Small intestine (tissue), 7 donors: ENCODE data around the gene DCUN1D1. TPM values are rescaled to one million over a fixed set of nuclear protein-coding genes. Genes with fewer than 3 reads are reported as not detected.
A peak's percentile ranks its signal among the peaks of the same experiment; 100 is the strongest.

Experiments used
- DNase-seq, 2 donors: peaks; one replicate each; pipeline versions ENCODE4 v3.0.0 to v3.0.0-alpha.2; 2013
- FAIRE-seq: peaks from 2 replicates; lab custom pipeline; 2012; peaks lifted over from hg19 to GRCh38; lab: Jason Lieb, UNC
- H3K27ac ChIP-seq, 3 donors: one replicate each; pipeline ENCODE4 v1.5.1; 2013; ENCODE audit warnings: low read length in 2 of 3, mild to moderate bottlenecking in 2 of 3, control low read depth in 1 of 3, inconsistent platforms in 1 of 3, low read depth in 1 of 3, moderate library complexity in 1 of 3
- H3K27me3 ChIP-seq, 3 donors: one replicate each; pipeline ENCODE4 v1.6.1; 2013; ENCODE audit warnings: low read length in 3 of 3, inconsistent platforms in 1 of 3; ENCODE audit not compliant: control insufficient read depth in 3 of 3, insufficient read depth in 3 of 3
- H3K36me3 ChIP-seq, 3 donors: one replicate each; pipeline ENCODE4 v1.6.1; 2013; ENCODE audit warnings: low read length in 3 of 3, inconsistent platforms in 1 of 3, low read depth in 1 of 3, mild to moderate bottlenecking in 1 of 3, moderate library complexity in 1 of 3; ENCODE audit not compliant: control insufficient read depth in 3 of 3, insufficient read depth in 2 of 3
- H3K4me1 ChIP-seq, 3 donors: one replicate each; pipeline ENCODE4 v1.6.1; 2013; ENCODE audit warnings: low read length in 2 of 3, inconsistent platforms in 1 of 3, low read depth in 1 of 3, mild to moderate bottlenecking in 1 of 3, moderate library complexity in 1 of 3; ENCODE audit not compliant: control insufficient read depth in 3 of 3, insufficient read depth in 2 of 3
- H3K4me3 ChIP-seq, 3 donors: one replicate each; pipeline ENCODE4 v1.5.1; 2013; ENCODE audit warnings: low read length in 3 of 3, control low read depth in 1 of 3, inconsistent platforms in 1 of 3, low read depth in 1 of 3, mild to moderate bottlenecking in 1 of 3, moderate library complexity in 1 of 3
- H3K9me3 ChIP-seq, 2 donors: one replicate each; pipeline ENCODE4 v1.6.1; 2013; ENCODE audit warnings: low read depth in 1 of 2, low read length in 1 of 2; ENCODE audit not compliant: control insufficient read depth in 2 of 2, insufficient read depth in 1 of 2
- WGBS, 3 donors: extraction: QIAGEN DNeasy Blood & Tissue Kit; methylation state at CpG; one replicate each; pipeline ENCODE4 v1.1.7; 2013; 5-methylcytosine and 5-hydroxymethylcytosine counted together
- polyA plus RNA-seq, 4 donors: library from polyadenylated mRNA; stranded (reverse) in 3 of 4; unstranded in 1 of 4; fragments of 200-250 nt in 3 of 4; fragments of 120-200 nt in 1 of 4; gene quantifications; one replicate each; pipeline versions ENCODE4 v1.2.1 to v1.2.3, GENCODE V29; 2013
- donor health status: healthy with polysubstance abuse.
- donor health status: control.
- donor health status: control.
- donor health status: Bipolar disorder and iron deficiency.
- donor health status: healthy.

DCUN1D1 gene
- polyA plus RNA-seq, 4 donors, result 9.2 to 40.0 (median 11.7) TPM

GRCh38 chr3:182940266-182940808, 40.0 kb downstream of the DCUN1D1 start:
- H3K27me3 ChIP-seq, result no peaks in the 10 kb centered on the region
- no peak for DNase-seq
- no peaks in the 10 kb centered on the region for H3K4me1 ChIP-seq
- WGBS, 3 donors, result 87 to 89% (median 88%) methylated on average over 4 of the region's 4 CpGs
- H3K9me3 ChIP-seq, result no peaks in the 10 kb centered on the region
- no peak overlapping the region for H3K27ac ChIP-seq
- H3K36me3 ChIP-seq, result peaks cover 0 to 6% (median under 1%) of the 10 kb centered on the region in 3 donors
- H3K4me3 ChIP-seq, result no peak overlapping the region
- FAIRE-seq, result no peak

- no peak for FAIRE-seq
- no peaks in the 10 kb centered on the region for H3K4me1 ChIP-seq
These were observed 42.9 kb downstream of the DCUN1D1 start for GRCh38 chr3:182937293-182938051.

GRCh38 chr3:182936918-182937285, 43.4 kb downstream of the DCUN1D1 start:
- Histone ChIP-seq H3K36me3 (peaks cover 0 to 4% (median 0%) of the 10 kb centered on the region in 3 donors), H3K27me3 (no peaks in the 10 kb centered on the region), H3K4me3 (no peak overlapping the region), H3K27ac (no peak overlapping the region), H3K4me1 (no peaks in the 10 kb centered on the region), H3K9me3 (no peaks in the 10 kb centered on the region)
- 82 to 92% (median 83%) methylated on average over 1 of the region's 1 CpG for WGBS, 3 donors
- FAIRE-seq, result no peak
- no peak for DNase-seq

More at GRCh38 chr3:182937293-182938051, 42.9 kb downstream of the DCUN1D1 start:
- Histone ChIP-seq H3K4me3 (no peak overlapping the region), H3K27me3 (no peaks in the 10 kb centered on the region), H3K27ac (no peak overlapping the region), H3K9me3 (no peaks in the 10 kb centered on the region), H3K36me3 (peaks cover 0 to 4% (median 0%) of the 10 kb centered on the region in 3 donors)
- 63 to 80% (median 75%) methylated on average over 3 of the region's 3 CpGs for WGBS, 3 donors
- peak in 1 of 2 donors; percentile 9 for DNase-seq

- H3K27me3 ChIP-seq, result no peaks in the 10 kb centered on the region
- no peak overlapping the region for H3K27ac ChIP-seq
- FAIRE-seq (no peak), DNase-seq (no peak)
- no peaks in the 10 kb centered on the region for H3K4me1 ChIP-seq
- WGBS, 3 donors, result 93 to 98% (median 97%) methylated on average over 4 of the region's 4 CpGs
- H3K4me3 ChIP-seq, result no peak overlapping the region
- peaks cover 0 to 4% of the 10 kb centered on the region in 2 donors for H3K9me3 ChIP-seq
- peaks cover 0 to 4% (median 0%) of the 10 kb centered on the region in 3 donors for H3K36me3 ChIP-seq
These were observed 44.0 kb downstream of the DCUN1D1 start for GRCh38 chr3:182936239-182936917.

- 57 to 76% (median 62%) methylated on average over 3 of the region's 3 CpGs for WGBS, 3 donors
- Histone ChIP-seq H3K27me3 (no peaks in the 10 kb centered on the region), H3K27ac (no peak overlapping the region), H3K4me3 (no peak overlapping the region), H3K36me3 (peaks cover 0 to 4% (median 0%) of the 10 kb centered on the region in 3 donors), H3K9me3 (peaks cover 0 to 4% of the 10 kb centered on the region in 2 donors), H3K4me1 (no peaks in the 10 kb centered on the region)
- FAIRE-seq (no peak), DNase-seq (no peak)
These were observed 44.5 kb downstream of the DCUN1D1 start for GRCh38 chr3:182935803-182936202.

- Histone ChIP-seq H3K27me3 (no peaks in the 10 kb centered on the region), H3K9me3 (no peaks in the 10 kb centered on the region), H3K36me3 (peaks cover 0 to 3% (median under 1%) of the 10 kb centered on the region in 3 donors), H3K27ac (no peak overlapping the region), H3K4me3 (no peak overlapping the region), H3K4me1 (no peaks in the 10 kb centered on the region)
- DNase-seq (no peak), FAIRE-seq (no peak)
- 94 to 100% (median 95%) methylated on average over 3 of the region's 3 CpGs for WGBS, 3 donors
These were observed 54.4 kb downstream of the DCUN1D1 start for GRCh38 chr3:182925944-182926337.

- no peak overlapping the region for H3K4me3 ChIP-seq
- no peak overlapping the region for H3K27ac ChIP-seq
- H3K36me3 ChIP-seq, result peaks cover 2 to 4% (median 2%) of the 10 kb centered on the region in 3 donors
- no peaks in the 10 kb centered on the region for H3K9me3 ChIP-seq
- FAIRE-seq, result no peak
- WGBS, 3 donors, result 74 to 94% (median 83%) methylated on average over 4 of the region's 4 CpGs
- no peaks in the 10 kb centered on the region for H3K27me3 ChIP-seq
- peaks cover 0 to 4% (median 0%) of the 10 kb centered on the region in 3 donors for H3K4me1 ChIP-seq
- DNase-seq, result no peak
These were observed 54.9 kb downstream of the DCUN1D1 start for GRCh38 chr3:182925330-182925943.
